ENCODE results near the gene ULBP2. TPM values are rescaled to one million over a fixed set of nuclear protein-coding genes. Genes with fewer than 3 reads are reported as not detected.

The ULBP2 gene
- total and polyA plus RNA-seq, 2 of the 8 experiments (the other 6 are each of a cell fraction or from before 2014, with no cell fraction given), result 0.05 TPM; not detected in 1

DNA sequence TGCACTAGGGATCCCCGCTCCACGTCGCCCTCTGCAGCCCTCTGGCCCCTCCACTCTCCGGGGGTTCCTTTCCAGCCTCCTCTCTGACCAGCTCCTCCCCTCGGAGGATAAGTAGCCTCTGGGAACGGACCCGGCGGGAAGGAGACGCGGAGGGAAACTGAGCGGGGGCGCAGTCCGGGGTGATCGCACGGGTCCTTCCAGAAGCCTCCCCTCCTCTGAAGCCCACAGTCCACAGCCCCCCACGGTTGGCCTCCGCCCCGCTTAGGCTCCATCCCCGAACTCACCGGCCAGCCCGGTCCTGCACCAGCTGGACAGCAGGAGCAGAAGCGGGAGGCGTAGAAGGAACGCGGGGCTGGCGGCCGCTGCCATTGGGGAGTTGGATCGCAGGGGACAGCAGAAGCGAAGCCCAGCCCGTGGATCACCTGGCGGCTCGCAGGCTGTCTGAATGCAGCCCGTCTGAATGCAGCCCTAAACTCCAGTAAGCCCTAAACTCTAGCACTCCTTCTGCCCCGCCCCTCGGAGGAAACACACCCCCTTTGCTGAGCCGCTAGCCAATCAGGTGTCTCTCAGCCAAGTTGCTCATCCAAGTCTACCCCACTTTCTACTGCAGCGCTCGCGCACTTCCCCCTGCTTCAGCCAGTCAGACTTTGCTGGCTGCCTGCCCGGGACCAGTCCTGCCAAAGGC lies 19.0 kb upstream of the ULBP2 start, which contains the start of gene RAET1G (continued):
- TF ChIP-seq CEBPB (IDR thresholded peaks at IDR 0.05; ENCODE audit: low read depth, low read length), result no peak
- TF ChIP-seq SP4 (IDR thresholded peaks at IDR 0.05; ENCODE audit: low read length), result no peak
- no peak for TF ChIP-seq TAF7 (optimal IDR thresholded peaks at IDR 0.05; ENCODE audit: borderline replicate concordance, low read depth, low read length)
- TF ChIP-seq FOSL1 (IDR thresholded peaks at IDR 0.05; ENCODE audit: insufficient read depth, low read depth, low read length), result no peak
- no peak for TF ChIP-seq BCL11A (IDR thresholded peaks at IDR 0.05; ENCODE audit: low read depth in 2 of 2, low read length in 2 of 2)
- TF ChIP-seq RBBP5 (IDR thresholded peaks at IDR 0.05; ENCODE audit: borderline replicate concordance, low read depth, low read length), result 0 out of 2 replicates have a peak, but pooled peaks have one; percentile 72
- peak; percentile 43 for TF ChIP-seq CTBP2 (IDR thresholded peaks at IDR 0.05; ENCODE audit: borderline replicate concordance, insufficient read depth, insufficient read length, low read length)
- no peak for TF ChIP-seq HDAC6 (IDR thresholded peaks at IDR 0.05; ENCODE audit: low read depth, low read length)
- TF ChIP-seq MAFK (IDR thresholded peaks at IDR 0.05; ENCODE audit: low read depth, low read length), result no peak
- TF ChIP-seq SUZ12 (IDR thresholded peaks at IDR 0.05; ENCODE audit: low read length), result no peak
- TF ChIP-seq HDAC2 (IDR thresholded peaks at IDR 0.05; ENCODE audit: borderline replicate concordance in 1 of 2, low read depth in 2 of 2, low read length in 2 of 2), result no peak
- peak; percentile 97 for TF ChIP-seq KDM4A (IDR thresholded peaks at IDR 0.05; ENCODE audit: low read depth, low read length, severe bottlenecking)
- TF ChIP-seq, protein P1, sequence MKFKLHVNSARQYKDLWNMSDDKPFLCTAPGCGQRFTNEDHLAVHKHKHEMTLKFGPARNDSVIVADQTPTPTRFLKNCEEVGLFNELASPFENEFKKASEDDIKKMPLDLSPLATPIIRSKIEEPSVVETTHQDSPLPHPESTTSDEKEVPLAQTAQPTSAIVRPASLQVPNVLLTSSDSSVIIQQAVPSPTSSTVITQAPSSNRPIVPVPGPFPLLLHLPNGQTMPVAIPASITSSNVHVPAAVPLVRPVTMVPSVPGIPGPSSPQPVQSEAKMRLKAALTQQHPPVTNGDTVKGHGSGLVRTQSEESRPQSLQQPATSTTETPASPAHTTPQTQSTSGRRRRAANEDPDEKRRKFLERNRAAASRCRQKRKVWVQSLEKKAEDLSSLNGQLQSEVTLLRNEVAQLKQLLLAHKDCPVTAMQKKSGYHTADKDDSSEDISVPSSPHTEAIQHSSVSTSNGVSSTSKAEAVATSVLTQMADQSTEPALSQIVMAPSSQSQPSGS (IDR thresholded peaks at IDR 0.05; ENCODE audit: low read length), result no peak
- no peak for TF ChIP-seq SIX5 (IDR thresholded peaks at IDR 0.05; ENCODE audit: low read depth, low read length)
- TF ChIP-seq KDM1A (IDR thresholded peaks at IDR 0.05; ENCODE audit: borderline replicate concordance, low read length), result no peak
- TF ChIP-seq KDM5A (IDR thresholded peaks at IDR 0.05; ENCODE audit: low read length), result no peak
- TF ChIP-seq TEAD4 (IDR thresholded peaks at IDR 0.05; ENCODE audit: low read depth, low read length), result no peak
- no peak for TF ChIP-seq SIRT6 (IDR thresholded peaks at IDR 0.05; ENCODE audit: low read length)
- TF ChIP-seq SAP30 (IDR thresholded peaks at IDR 0.05; ENCODE audit: insufficient read depth, insufficient replicate concordance, low read length), result no peak

All from H1 (cell line).